Activated T-helper 1 cell treated with Interleukin-2 at 50 U/mL for 16 hours (primary cell): ENCODE results near the gene STK10.

Experiments
- DNase-seq: peaks from one replicate; pipeline ENCODE4 v3.0.0-alpha.2; 2020; ENCODE audit warnings: low read depth

STK10 gene

GRCh38 chr5:172142709-172143215 lies 45.3 kb downstream of the STK10 start:
- no peak for DNase-seq

GRCh38 chr5:172141949-172142319 lies 46.1 kb downstream of the STK10 start:
- no peak for DNase-seq

- DNase-seq, result no peak
Observed at GRCh38 chr5:172140866-172141265, 47.2 kb downstream of the STK10 start.

- no peak for DNase-seq
Observed at GRCh38 chr5:172140120-172140519, 47.9 kb downstream of the STK10 start.

GRCh38 chr5:172137046-172137445 lies 51.0 kb downstream of the STK10 start:
- no peak for DNase-seq

GRCh38 chr5:172133359-172134029 lies 54.5 kb downstream of the STK10 start:
- DNase-seq, result no peak

GRCh38 chr5:172131690-172132089 lies 56.3 kb downstream of the STK10 start:
- no peak for DNase-seq

GRCh38 chr5:172129256-172129910 lies 58.6 kb downstream of the STK10 start:
- DNase-seq, result no peak

- DNase-seq, result no peak
Observed at GRCh38 chr5:172127581-172127980, 60.4 kb downstream of the STK10 start.

GRCh38 chr5:172123269-172123692 lies 64.7 kb downstream of the STK10 start:
- no peak for DNase-seq

GRCh38 chr5:172119921-172120688 lies 67.9 kb downstream of the STK10 start:
- no peak for DNase-seq

- DNase-seq, result no peak
Observed at GRCh38 chr5:172118891-172119290, 69.1 kb downstream of the STK10 start.

- no peak for DNase-seq
Observed at GRCh38 chr5:172117977-172118701, 69.9 kb downstream of the STK10 start.

GRCh38 chr5:172115541-172115982 lies 72.5 kb downstream of the STK10 start:
- no peak for DNase-seq

- peak; percentile 42 for DNase-seq
Observed at GRCh38 chr5:172114875-172115422, 73.1 kb downstream of the STK10 start.

GRCh38 chr5:172113036-172113435 lies 75.0 kb downstream of the STK10 start:
- peak; percentile 69 for DNase-seq

GRCh38 chr5:172111852-172112225 lies 76.2 kb downstream of the STK10 start:
- DNase-seq, result no peak

- DNase-seq, result peak; percentile 61
Observed at GRCh38 chr5:172110921-172111851, 76.8 kb downstream of the STK10 start.

GRCh38 chr5:172110260-172110815 lies 77.7 kb downstream of the STK10 start:
- no peak for DNase-seq

GRCh38 chr5:172109749-172110148 lies 78.3 kb downstream of the STK10 start:
- no peak for DNase-seq
